SK-N-MC (cell line): ENCODE data around the gene NFKB1.

Source experiments
- DNase-seq: peaks from one replicate; pipeline ENCODE4 v3.0.0-alpha.2; 2011; ENCODE audit warnings: low read depth, low spot score
- H3K27ac ChIP-seq: fragments of 200-600 bp; sonication (generic); 2 replicates; pipeline ENCODE4 v1.5.1; 2016; ENCODE audit warnings: mixed run types
- H3K36me3 ChIP-seq: fragments of 200-600 bp; sonication (generic); 2 replicates; pipeline ENCODE4 v1.6.1; 2017; ENCODE audit warnings: antibody characterized with exemption, low read length, mixed read lengths; ENCODE audit not compliant: insufficient read depth
- H3K4me3 ChIP-seq: fragments of 200-600 bp; sonication (generic); 2 replicates; pipeline ENCODE4 v1.5.1; 2016
- H3K9ac ChIP-seq: fragments of 200-600 bp; sonication (generic); 2 replicates; pipeline ENCODE4 v1.8.0; 2017; ENCODE audit warnings: mixed run types, mixed read lengths; ENCODE audit not compliant: insufficient read length
- H3K9me3 ChIP-seq: fragments of 200-600 bp; sonication (generic); 2 replicates; pipeline ENCODE4 v1.6.1; 2017; ENCODE audit warnings: low read depth, mild to moderate bottlenecking, antibody characterized with exemption, low read length, moderate library complexity, mixed read lengths
- EZH2 ChIP-seq: fragments of 200-600 bp; sonication (generic); IDR thresholded peaks from one replicate; pipeline ENCODE4 v1.6.1; 2017; ENCODE audit warnings: antibody characterized with exemption
- FOXP2 ChIP-seq: optimal IDR thresholded peaks from 2 replicates; pipeline ENCODE3; 2011; ENCODE audit warnings: mild to moderate bottlenecking, moderate library complexity; ENCODE audit not compliant: insufficient read depth; ENCODE audit errors: extremely low read length, control extremely low read depth
- POLR2AphosphoS5 ChIP-seq: IDR thresholded peaks from 2 replicates; pipeline ENCODE4 v1.6.1; 2012; ENCODE audit warnings: mild to moderate bottlenecking, low read depth, low read length, borderline replicate concordance

NFKB1 gene

DNA sequence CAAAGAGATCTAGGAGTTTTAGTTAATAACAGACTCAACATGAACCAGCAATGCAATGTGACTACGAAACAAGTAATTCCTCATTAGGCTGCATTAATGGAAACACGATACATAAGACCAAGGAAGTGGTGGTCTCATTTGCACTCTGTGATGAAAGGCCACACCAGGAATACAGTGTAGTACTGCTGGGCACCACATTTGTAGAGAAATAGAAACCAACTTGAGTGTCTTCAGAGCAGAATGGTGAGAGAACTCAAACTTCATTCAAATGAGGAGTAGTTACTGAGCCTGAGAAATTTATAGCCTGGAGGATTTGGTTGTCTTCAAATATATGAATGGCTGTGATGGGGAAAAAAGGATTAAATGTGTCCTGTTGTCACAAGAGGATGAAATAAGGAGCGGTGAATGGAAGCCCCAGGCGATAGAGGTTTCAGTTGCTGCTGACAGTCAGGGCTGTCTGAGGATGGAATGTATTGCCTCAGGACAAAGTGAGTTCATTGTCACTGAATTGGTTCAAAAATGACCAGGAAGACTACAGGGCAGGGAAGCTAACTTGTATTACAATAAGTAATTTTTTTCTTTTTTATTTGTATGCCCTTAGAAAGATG, 50.9 kb downstream of the NFKB1 start:
- H3K9me3 ChIP-seq = no peaks in the 10 kb centered on the region
- no peaks in the 10 kb centered on the region for H3K36me3 ChIP-seq
- TF ChIP-seq FOXP2 (no peak), EZH2 (no peak), POLR2AphosphoS5 (no peak)
- no peak for DNase-seq
- no peak overlapping the region for H3K9ac ChIP-seq
- H3K27ac ChIP-seq = no peak overlapping the region
- H3K4me3 ChIP-seq = no peak overlapping the region

DNA sequence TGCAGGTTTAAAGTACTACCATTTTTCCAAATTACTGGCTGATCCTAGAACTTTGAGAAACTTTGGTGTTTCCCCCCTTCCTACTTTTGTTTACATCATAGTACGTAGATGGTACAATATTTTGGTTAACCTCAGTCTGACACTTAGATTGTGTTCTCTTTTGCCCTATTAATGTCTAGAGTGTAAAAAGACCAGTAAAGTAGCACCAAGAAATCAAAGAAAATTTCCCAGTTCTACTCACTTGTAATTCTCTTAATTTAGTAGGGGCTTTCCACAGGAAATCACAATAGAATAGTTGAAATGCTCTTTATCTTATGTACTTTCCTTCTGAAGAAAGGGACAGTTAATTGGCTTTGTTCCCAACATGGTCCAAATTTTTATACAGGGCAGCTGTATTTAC, 51.6 kb downstream of the NFKB1 start:
- TF ChIP-seq POLR2AphosphoS5 = no peak
- TF ChIP-seq FOXP2 = no peak
- Histone ChIP-seq H3K9ac (no peak overlapping the region), H3K4me3 (no peak overlapping the region), H3K27ac (no peak overlapping the region), H3K9me3 (no peaks in the 10 kb centered on the region), H3K36me3 (no peaks in the 10 kb centered on the region)
- no peak for DNase-seq

GRCh38 chr4:102553982-102554381, 52.8 kb downstream of the NFKB1 start:
- H3K9me3 ChIP-seq = no peaks in the 10 kb centered on the region
- H3K4me3 ChIP-seq = no peak overlapping the region
- TF ChIP-seq FOXP2 (no peak), EZH2 (no peak), POLR2AphosphoS5 (no peak)
- DNase-seq = no peak
- H3K36me3 ChIP-seq = no peaks in the 10 kb centered on the region
- H3K9ac ChIP-seq = no peak overlapping the region
- no peak overlapping the region for H3K27ac ChIP-seq

- no peaks in the 10 kb centered on the region for H3K9me3 ChIP-seq
- no peak for TF ChIP-seq FOXP2
- TF ChIP-seq EZH2 = no peak
- no peak for TF ChIP-seq POLR2AphosphoS5
- no peaks in the 10 kb centered on the region for H3K36me3 ChIP-seq
- DNase-seq = no peak
- H3K27ac ChIP-seq = no peak overlapping the region
- no peak overlapping the region for H3K4me3 ChIP-seq
- no peak overlapping the region for H3K9ac ChIP-seq
These were observed 53.3 kb downstream of the NFKB1 start for GRCh38 chr4:102554482-102554881.

- Histone ChIP-seq H3K9ac (no peak overlapping the region), H3K4me3 (no peak overlapping the region), H3K27ac (no peak overlapping the region), H3K36me3 (no peaks in the 10 kb centered on the region), H3K9me3 (no peaks in the 10 kb centered on the region)
- TF ChIP-seq EZH2 = no peak
- TF ChIP-seq FOXP2 = no peak
- no peak for TF ChIP-seq POLR2AphosphoS5
- no peak for DNase-seq
These were observed 53.8 kb downstream of the NFKB1 start for GRCh38 chr4:102554992-102555391.

DNA sequence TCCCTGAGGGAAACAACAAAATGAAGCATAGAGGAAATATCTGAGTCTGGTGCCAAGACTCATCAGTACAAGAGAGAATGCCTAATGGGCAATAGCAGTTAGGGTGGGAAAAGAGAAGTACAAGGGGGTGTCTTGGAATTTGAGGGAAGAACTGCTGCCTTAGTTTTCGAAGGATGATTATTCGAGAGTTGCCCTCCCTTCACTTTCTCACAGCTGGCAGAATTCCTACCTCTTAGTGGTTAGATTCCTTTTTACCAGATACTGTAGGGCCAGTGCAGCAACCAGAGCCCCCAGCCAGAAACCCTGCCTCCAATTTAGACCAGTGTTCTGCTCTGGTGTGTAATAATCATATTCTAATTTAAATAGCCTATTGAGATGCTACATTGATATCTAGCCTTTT, 56.5 kb downstream of the NFKB1 start:
- DNase-seq = no peak
- H3K4me3 ChIP-seq = no peak overlapping the region
- H3K36me3 ChIP-seq = no peaks in the 10 kb centered on the region
- H3K9ac ChIP-seq = no peak overlapping the region
- TF ChIP-seq POLR2AphosphoS5 = no peak
- no peak for TF ChIP-seq FOXP2
- TF ChIP-seq EZH2 = no peak
- H3K9me3 ChIP-seq = no peaks in the 10 kb centered on the region
- H3K27ac ChIP-seq = no peak overlapping the region

DNA sequence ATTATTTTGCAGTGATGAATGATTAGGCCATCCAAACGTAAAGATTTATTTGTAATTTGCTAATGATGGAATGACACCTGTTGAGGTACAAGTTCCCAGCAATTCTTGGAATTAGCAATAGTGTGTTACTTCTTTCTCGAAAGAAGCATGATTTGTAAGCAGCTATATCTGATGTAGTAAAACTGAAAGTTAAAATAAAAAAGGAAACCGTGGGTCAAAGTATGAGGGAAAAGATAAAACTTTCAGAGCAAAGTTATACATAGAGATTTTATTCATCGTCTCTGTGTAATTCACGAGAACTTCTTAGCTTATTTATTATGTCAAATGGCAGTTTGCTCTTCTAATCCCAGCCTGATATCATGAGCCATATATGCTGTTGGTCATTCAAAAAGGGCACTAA, 59.0 kb downstream of the NFKB1 start:
- Histone ChIP-seq H3K9ac (no peak overlapping the region), H3K27ac (no peak overlapping the region), H3K4me3 (no peak overlapping the region), H3K36me3 (no peaks in the 10 kb centered on the region), H3K9me3 (no peaks in the 10 kb centered on the region)
- no peak for TF ChIP-seq EZH2
- TF ChIP-seq FOXP2 = no peak
- TF ChIP-seq POLR2AphosphoS5 = no peak
- no peak for DNase-seq

DNA sequence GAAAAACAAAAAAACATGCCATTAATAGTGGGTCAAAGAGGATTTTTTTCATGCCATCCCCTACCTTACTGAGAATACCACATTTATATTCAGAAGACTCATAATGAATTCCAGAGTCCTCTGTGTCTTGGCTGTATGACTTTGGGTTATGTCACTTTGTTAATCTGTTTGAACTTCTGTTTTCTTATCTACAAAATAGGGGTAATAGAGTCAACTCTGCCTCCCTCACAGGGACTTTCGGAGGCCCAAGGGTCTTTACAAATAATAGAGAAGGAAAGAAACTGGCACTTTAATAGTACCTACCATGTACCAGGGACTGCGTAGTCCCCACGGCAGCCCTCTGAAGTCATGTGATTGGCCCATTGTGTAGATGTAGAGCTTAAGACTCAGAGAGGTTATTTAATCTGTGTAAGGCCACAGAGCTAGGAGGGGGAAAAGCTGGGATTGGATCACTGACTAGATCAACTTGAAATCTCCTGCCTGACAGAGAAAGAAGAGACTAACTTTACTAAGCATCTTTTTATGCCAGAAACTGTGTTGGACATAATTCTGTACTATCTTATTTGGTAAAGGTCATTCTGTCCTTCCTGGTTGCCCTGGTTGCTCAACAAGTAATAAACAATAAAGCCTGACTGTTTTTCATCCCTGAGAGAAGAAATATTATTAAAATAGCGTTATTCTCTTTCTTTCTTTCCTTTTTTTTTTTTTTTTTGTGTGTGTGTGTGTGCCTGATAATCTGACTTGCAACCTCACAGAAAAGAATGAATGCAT, 59.6 kb downstream of the NFKB1 start:
- H3K9me3 ChIP-seq = no peaks in the 10 kb centered on the region
- TF ChIP-seq EZH2 (no peak), POLR2AphosphoS5 (no peak), FOXP2 (no peak)
- no peak overlapping the region for H3K9ac ChIP-seq
- H3K36me3 ChIP-seq = no peaks in the 10 kb centered on the region
- no peak for DNase-seq
- no peak overlapping the region for H3K4me3 ChIP-seq
- H3K27ac ChIP-seq = no peak overlapping the region

- Histone ChIP-seq H3K9me3 (no peaks in the 10 kb centered on the region), H3K4me3 (no peak overlapping the region), H3K36me3 (no peaks in the 10 kb centered on the region), H3K27ac (no peak overlapping the region), H3K9ac (no peak overlapping the region)
- no peak for TF ChIP-seq FOXP2
- TF ChIP-seq EZH2 = no peak
- no peak for DNase-seq
These were observed 61.8 kb downstream of the NFKB1 start for GRCh38 chr4:102563000-102563399.
